Fibroblast of skin of scalp (primary cell): ENCODE results near the gene MYO1D.
A peak's percentile ranks its signal among the peaks of the same experiment; 100 is the strongest.
"Not testable (repeated sequence)": the region's sequence is repeated elsewhere in the genome, so short reads cannot be mapped to it uniquely, and the experiment has no call there.

Experiments used
- DNase-seq: peaks from one replicate; pipeline ENCODE4 v3.0.0-alpha.2; 2013

The MYO1D gene

GRCh38 chr17:32854832-32855389 is 22.0 kb downstream of the MYO1D start:
- no peak for DNase-seq

DNA sequence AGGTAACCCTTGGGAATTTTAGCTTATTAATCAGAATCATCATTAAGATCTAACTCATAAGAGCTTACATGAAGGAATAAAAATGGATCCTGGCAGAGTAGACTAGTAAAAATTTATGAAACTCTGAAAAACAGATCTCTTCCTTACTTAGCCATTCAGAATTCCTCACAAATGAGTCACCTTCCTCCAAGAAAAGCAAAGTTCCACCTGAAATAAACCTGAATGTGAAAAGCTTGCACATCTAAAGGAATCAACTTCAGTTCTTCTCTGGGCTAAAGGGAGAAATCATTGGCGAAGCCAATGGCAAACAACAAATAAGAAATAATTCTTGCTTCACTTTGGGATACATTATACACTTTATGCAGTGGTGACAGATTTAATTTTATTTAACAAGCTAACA is 22.7 kb downstream of the MYO1D start:
- no peak for DNase-seq

- no peak for DNase-seq
These were observed 24.1 kb downstream of the MYO1D start for GRCh38 chr17:32852811-32853210.

- peak; percentile 74 for DNase-seq
These were observed 27.0 kb downstream of the MYO1D start for GRCh38 chr17:32849879-32850278.

- no peak for DNase-seq
These were observed 28.9 kb downstream of the MYO1D start for GRCh38 chr17:32847977-32848376.

GRCh38 chr17:32846143-32846542 is 30.8 kb downstream of the MYO1D start:
- no peak for DNase-seq

DNA sequence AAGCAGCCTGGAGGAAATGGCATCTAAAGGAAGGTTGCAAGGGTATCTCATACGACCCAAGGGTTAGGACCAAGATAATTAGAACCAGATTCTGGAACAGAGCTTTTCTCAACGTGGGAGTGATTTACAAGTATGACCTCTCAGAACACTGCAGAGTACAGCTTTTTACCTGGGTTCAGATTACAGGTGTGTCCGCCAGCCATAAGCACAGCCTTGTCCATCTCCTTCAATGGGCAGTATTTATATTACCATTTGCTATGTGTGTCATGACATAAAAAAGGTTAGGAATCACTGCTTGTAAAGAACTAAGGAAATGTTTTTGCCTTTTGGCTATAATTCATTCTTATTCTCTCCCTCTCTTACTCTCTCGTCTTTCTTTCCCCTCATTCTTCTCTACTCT is 36.7 kb downstream of the MYO1D start:
- DNase-seq: no peak

- no peak for DNase-seq
These were observed 40.4 kb downstream of the MYO1D start for GRCh38 chr17:32836527-32836926.

- DNase-seq: no peak
These were observed 41.6 kb downstream of the MYO1D start for GRCh38 chr17:32835291-32835761.

GRCh38 chr17:32834104-32834503 is 42.8 kb downstream of the MYO1D start:
- no peak for DNase-seq

DNA sequence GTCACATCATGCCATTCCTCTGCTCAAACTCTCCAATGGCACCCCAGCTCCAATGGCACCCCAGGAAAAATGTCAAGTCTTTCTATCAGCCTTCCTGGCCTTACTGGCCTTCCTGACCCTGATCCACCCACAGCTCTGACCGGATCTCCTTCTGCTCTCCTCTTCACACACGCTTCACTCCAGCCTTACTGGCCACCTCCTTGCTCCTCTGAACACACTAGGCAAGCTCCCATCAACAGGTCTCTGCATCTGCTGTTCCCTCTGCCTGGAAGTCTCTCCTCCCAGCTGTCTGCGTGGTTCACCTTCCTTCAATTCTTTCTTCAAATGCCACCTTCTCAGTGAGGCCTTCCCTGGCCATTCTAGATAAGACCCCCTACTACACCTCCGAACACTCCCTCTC is 43.4 kb downstream of the MYO1D start:
- DNase-seq: no peak

DNA sequence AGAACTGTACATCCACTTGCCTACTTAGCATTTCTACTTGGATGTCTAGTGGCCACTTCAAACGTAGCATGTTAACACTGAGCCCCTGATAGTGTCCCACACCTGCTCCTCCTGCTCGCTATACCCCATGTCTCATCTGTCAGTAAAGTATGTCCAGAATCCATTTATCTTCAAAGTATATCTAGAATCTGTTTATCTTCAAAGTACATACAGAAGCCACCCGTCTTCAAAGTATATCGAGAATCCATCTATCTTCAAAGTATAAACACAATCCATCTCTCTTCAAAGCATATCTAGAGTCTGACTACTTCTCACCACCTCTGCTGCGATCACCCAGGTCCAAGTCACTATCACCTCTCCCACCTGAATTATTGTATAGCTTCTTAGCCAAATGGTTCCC is 43.8 kb downstream of the MYO1D start:
- DNase-seq: no peak

GRCh38 chr17:32831627-32832243 is 45.2 kb downstream of the MYO1D start:
- DNase-seq: no peak

GRCh38 chr17:32831223-32831622 is 45.7 kb downstream of the MYO1D start:
- DNase-seq: no peak

DNA sequence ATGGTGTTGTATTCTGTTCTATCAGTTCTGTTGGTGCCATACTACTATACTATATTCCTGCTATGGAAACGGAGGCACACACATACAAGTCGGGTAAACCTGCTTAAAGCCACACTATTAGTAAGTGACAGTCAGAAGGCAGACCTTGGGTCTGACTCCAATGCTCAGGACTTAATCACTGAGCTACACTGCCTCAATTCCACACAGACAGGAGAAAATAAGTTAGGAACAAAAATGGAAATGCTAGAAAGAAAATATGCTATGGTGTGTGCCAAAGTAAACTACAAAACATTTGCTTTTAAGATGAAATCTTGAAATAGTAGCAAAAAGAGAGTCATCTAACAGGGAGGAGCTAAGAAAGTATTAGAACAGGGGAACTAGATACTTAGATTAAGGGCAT is 48.1 kb downstream of the MYO1D start:
- DNase-seq: peak; percentile 47

- DNase-seq: no peak
These were observed 49.7 kb downstream of the MYO1D start for GRCh38 chr17:32827227-32827626.

- DNase-seq: no peak
These were observed 50.8 kb downstream of the MYO1D start for GRCh38 chr17:32826076-32826475.

DNA sequence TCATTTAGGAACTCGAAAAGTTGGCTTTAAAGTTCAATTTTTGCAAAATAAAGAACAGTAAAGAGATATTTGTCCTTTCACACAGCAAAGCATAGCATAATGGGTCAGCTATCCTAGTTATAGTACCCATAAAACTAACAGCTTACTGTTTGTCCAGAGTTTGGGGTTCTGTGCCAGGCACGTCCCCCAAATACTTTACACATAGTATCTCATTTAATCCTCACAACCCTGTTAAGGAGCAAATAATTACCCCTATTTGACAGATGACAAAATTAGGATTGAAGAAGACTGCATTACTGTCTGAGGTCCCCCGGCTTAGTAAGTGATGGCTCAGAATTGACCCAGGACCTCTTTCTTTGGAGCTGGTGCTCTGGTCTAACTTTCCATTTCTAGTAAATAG is 52.6 kb downstream of the MYO1D start:
- DNase-seq: no peak

DNA sequence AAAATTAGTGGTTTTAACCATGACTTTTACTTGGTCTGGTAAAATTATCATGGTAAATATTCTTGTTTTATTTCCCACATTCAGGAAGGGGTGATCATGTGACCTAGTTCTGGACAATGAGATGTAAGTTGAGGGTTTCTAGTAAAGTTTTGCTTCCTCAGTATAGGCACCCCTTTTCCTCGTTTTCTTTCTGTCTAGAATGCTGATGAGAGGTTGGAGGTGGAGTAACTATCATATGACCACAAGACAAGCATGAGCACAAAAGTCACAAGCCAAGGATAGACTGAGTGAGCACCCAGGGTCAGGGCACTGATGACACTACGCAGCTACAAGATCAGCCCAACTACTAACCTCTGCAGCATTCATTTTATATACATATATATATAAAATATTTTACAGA is 53.9 kb downstream of the MYO1D start:
- no peak for DNase-seq

DNA sequence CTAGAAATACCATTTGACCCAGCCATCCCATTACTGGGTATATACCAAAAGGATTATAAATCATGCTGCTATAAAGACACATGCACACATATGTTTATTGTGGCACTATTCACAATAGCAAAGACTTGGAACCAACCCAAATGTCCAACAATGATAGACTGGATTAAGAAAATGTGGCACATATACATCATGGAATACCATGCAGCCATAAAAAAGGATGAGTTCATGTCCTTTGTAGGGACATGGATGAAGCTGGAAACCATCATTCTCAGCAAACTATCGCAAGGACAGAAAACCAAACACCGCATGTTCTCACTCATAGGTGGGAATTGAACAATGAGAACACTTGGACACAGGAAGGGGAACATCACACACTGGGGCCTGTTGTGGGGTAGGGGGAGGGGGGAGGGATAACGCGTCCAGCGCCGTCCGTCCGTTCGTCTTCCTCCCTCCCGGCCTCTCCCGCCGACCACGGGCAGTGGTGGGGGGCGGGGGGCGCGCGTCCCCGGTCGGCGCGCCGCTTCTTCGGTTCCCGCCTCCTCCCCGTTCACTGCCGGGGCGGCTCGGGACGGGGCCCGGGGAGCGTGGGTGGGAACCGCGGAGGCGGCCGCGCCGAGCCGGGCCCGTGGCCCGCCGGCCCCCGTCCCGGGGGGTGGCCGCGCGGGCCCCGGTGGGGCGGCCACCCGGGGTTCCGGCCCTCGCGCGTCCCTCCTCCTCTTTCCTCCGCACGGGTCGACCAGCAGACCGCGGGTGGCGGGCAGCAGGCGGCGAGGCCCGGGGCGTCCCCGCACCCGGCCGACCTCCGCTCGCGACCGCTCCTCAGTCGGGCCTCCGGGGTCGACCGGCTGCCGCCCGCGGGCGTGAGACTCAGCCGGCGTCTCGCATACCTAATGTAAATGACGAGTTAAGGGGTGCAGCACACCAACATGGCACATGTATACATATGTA is 54.7 kb downstream of the MYO1D start:
- DNase-seq: not testable (repeated sequence)

- no peak for DNase-seq
These were observed 56.5 kb downstream of the MYO1D start for GRCh38 chr17:32820440-32820839.

DNA sequence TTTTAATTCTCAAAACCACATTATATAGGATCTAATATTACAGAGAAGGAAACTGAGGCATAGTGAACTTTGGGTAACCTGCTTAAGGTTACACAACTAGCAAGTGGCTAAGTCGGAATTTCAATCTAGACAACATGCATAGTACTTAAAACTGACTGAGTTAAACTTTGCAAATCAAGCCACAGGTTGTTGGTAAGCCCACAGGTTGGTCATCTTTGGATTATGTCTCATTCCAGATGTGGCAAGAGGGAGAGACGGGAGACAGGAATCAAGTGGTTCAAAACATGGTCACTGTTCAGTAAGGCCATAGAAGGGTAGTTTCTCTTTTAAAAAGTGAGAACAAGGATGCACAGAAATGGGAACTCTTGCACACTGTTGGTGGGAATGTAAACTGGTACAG is 57.1 kb downstream of the MYO1D start:
- DNase-seq: no peak

DNA sequence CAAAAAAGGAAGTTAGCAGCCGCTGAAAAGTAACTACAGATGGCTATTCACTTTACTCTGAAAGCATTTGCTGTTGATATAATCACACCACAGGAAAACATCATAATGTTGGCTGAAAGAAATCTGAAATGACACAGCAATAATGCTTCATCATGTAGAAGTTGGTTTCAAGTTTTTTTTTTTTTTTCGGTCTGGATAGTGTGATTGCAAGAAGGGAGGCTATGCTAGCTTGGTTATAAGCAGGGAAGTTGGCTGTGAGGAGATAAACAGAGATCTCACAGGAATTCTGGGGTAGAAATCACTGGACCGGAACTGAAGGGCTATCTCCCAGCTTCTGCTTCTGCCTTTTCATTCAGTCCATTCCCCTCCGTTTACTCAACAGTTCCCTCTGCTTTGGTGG is 57.9 kb downstream of the MYO1D start:
- peak; percentile 61 for DNase-seq

DNA sequence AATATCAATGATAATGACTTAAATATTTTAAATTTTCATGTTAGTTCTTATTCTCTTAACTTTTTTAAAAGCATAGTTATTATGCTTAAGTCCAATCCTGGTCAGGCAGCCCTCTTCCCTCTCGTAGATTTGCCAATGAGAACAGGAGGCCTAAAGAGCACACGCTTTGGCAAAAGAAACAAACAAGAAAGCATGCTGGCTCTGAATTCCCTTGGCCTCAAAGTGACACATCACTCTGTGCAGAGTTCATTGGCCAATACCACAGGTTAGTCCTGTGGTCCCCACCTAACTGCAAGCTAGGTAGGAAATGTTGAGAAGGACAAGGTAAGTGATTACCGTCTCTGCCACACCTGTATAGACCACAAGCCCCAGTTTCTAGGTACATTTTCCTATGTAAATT is 61.5 kb downstream of the MYO1D start:
- no peak for DNase-seq
